ENCODE measurements around the gene ARPC1B.

GRCh38 chr7:99404977-99405320, 30.4 kb downstream of the ARPC1B start:
- TF ChIP-seq EZH2 (IDR thresholded peaks at IDR 0.05; ENCODE audit: borderline replicate concordance, low read length) (no peak), CTCF (IDR thresholded peaks at IDR 0.05; ENCODE audit: low read length) (no peak)

Measured in OCI-LY1 (cell line).